Aorta (tissue), 5 donors: Measurements from ENCODE around the gene RBM38. TPM values are rescaled to one million over a fixed set of nuclear protein-coding genes. Genes with fewer than 3 reads are reported as not detected.
"Not testable (repeated sequence)": the region's sequence is repeated elsewhere in the genome, so short reads cannot be mapped to it uniquely, and the experiment has no call there.

Experiments used
- ATAC-seq: fragments of 200-7000 bp; cut with Tn5 transposase; one replicate; pipeline ENCODE4 v1.9.1; 2022; ENCODE audit warnings: moderate library complexity; ENCODE audit not compliant: low FRiP score
- DNase-seq, 2 donors: peaks; one replicate each; pipeline ENCODE4 v3.0.0-alpha.2; 2020
- H3K27ac ChIP-seq, 2 donors: one replicate each; pipeline ENCODE4 v1.5.1; 2013; ENCODE audit warnings: low read length in 2 of 2, mild to moderate bottlenecking in 2 of 2, moderate library complexity in 2 of 2, control low read depth in 1 of 2, inconsistent platforms in 1 of 2, low read depth in 1 of 2
- H3K27me3 ChIP-seq, 2 donors: one replicate each; pipeline ENCODE4 v1.6.1; 2013; ENCODE audit warnings: control low read depth in 1 of 2, low read length in 1 of 2, mild to moderate bottlenecking in 1 of 2, moderate library complexity in 1 of 2; ENCODE audit not compliant: insufficient read depth in 2 of 2, control insufficient read depth in 1 of 2
- H3K36me3 ChIP-seq, 2 donors: one replicate each; pipeline ENCODE4 v1.6.1; 2013; ENCODE audit warnings: control low read depth in 1 of 2, low read length in 1 of 2, mild to moderate bottlenecking in 1 of 2; ENCODE audit not compliant: insufficient read depth in 2 of 2, control insufficient read depth in 1 of 2
- H3K4me1 ChIP-seq, 2 donors: one replicate each; pipeline ENCODE4 v1.6.1; 2013; ENCODE audit warnings: low read length in 2 of 2, control low read depth in 1 of 2, mild to moderate bottlenecking in 1 of 2, moderate library complexity in 1 of 2; ENCODE audit not compliant: insufficient read depth in 2 of 2, control insufficient read depth in 1 of 2
- H3K4me3 ChIP-seq, 2 donors: one replicate each; pipeline ENCODE4 v1.5.1; 2013; ENCODE audit warnings: low read length in 2 of 2, control low read depth in 1 of 2, mild to moderate bottlenecking in 1 of 2
- H3K9me3 ChIP-seq: one replicate; pipeline ENCODE4 v1.6.1; 2013; ENCODE audit warnings: mild to moderate bottlenecking, low read length; ENCODE audit not compliant: control insufficient read depth
- WGBS, 2 donors: extraction: QIAGEN DNeasy Blood & Tissue Kit; methylation state at CpG; one replicate each; pipeline ENCODE4 v1.1.7; 2013; 5-methylcytosine and 5-hydroxymethylcytosine counted together
- intact Hi-C, 2 donors: fragments of 100-400 bp; cut with DNase I; formaldehyde crosslinking; loops; one replicate each; pipeline versions ENCODE4 v1.14.2 to v1.15.0; 2022
- long read RNA-seq, 2 donors: library from polyadenylated mRNA; unstranded; transcript quantifications; one replicate each; pipeline ENCODE4 v2.0.0, GENCODE V29; 2020 to 2021
- polyA plus RNA-seq, 2 donors: library from polyadenylated mRNA; stranded (reverse); fragments of 200-250 nt; gene quantifications; one replicate each; pipeline ENCODE4 v1.2.3, GENCODE V29; 2013
- total RNA-seq, 2 donors: library from RNA; stranded (reverse); fragmentation: NEBNext Ultra II Directional; extraction: Animal tissue kit (Norgen Biotek cat#: 25700); gene quantifications; one replicate each; pipeline ENCODE4 v1.2.1, GENCODE V29; 2021
- donor health status: healthy with polysubstance abuse.
- donor health status: Bipolar disorder and iron deficiency.
- donor health status: DM: no; HTN: no; CAD: no.
- donor health status: DM: no; HTN: no; CAD: no.
- donor health status: DM: yes; HTN: yes; CAD: no.

The RBM38 gene
- total RNA-seq (10 to 100 TPM; 19.3 to 20.7 TPM), polyA plus RNA-seq (10 to 100 TPM in 1 of 2 donors, 1 to 10 TPM in 1; 7.3 to 14.7 TPM)
- long read RNA-seq, donor 1, partial matches to known transcripts = 14 of 23 reads
- long read RNA-seq, donor 1, other reads (novel, unspliced or antisense) = 3 of 23 reads
- long read RNA-seq, donor 2, transcript RBM38-203 (4 exons, 2,382 nt) = major isoform, 14 of 27 reads
- long read RNA-seq, donor 2, partial matches to known transcripts = 10 of 27 reads
- long read RNA-seq, donor 2, other reads (novel, unspliced or antisense) = 2 of 27 reads

DNA sequence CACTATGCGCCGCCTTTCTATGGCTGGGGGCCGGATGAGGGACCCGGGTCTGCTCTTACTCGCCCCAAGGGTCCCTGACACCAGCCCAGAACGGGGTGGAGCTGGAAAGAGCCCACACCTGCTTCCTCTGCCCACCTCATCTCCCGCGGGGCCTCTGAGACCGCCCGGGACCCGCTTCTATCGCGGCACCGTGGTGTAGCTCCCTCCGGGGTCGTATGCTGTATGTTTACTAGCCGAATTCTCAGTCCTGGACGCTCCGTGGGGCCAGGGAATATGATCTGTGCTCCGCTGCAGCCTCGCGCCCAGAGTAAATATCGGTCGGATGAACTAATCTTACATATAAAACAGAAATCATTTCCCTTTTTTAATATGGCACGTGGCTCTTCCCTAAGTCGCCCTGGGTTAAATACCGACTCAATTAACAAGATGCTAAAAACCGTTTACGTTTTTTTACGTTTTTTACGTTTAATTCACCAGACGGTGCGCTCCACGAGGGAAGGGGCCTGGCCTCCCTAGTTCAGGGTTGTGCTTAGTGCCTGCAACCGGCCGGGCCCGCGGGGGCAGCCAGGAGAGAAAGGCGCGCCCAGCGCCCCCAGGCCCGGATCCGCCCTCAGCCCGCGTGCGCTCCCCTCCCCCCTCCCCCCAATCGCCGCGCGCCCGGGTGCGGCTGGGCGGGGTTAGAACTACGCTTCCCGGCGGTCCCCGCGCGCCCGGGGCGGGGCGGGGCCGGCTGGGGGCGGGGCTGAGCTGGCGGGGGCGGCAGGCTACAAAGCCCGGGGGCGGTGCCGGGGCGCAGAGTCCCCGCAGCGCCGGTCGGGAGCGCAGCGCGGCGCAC lies at the start of gene RBM38:
Gene RBM38, plus strand, starts transcription at position 793 of the 835 bp plus-strand sequence. CDS start 186 bp downstream, outside the sequence.
- H3K27me3 ChIP-seq = no peaks in the 10 kb centered on the region
- WGBS, 2 donors = 32 to 41% methylated on average over 61 to 78 of the region's 78 CpGs
- intact Hi-C loops = loop anchor here (2.0 to 5.0 kb wide), 2 partner anchors 46 to 50 kb away; no protein-coding TSS in a partner anchor
- no peaks in the 10 kb centered on the region for H3K36me3 ChIP-seq
- H3K27ac ChIP-seq = peak within 1 kb of the TSS in 1 of 2 donors; percentile 43
- peak within 1 kb of the TSS; percentile 72 to 87 for H3K4me3 ChIP-seq
- no peaks in the 10 kb centered on the region for H3K4me1 ChIP-seq
- H3K9me3 ChIP-seq = no peaks in the 10 kb centered on the region
- ATAC-seq (peak; percentile 82), DNase-seq (peak; percentile 65 to 88)

- no peaks in the 10 kb centered on the region for H3K9me3 ChIP-seq
- 36 to 45% methylated on average over 2 of the region's 2 CpGs for WGBS, 2 donors
- no peaks in the 10 kb centered on the region for H3K27me3 ChIP-seq
- no peak for ATAC-seq
- no peaks in the 10 kb centered on the region for H3K4me1 ChIP-seq
- H3K36me3 ChIP-seq = no peaks in the 10 kb centered on the region
- intact Hi-C loops = loop anchor here in 1 of 2 donors (10.0 kb wide), 1 partner anchor 127 kb away; no protein-coding TSS in a partner anchor
- H3K27ac ChIP-seq = no peak overlapping the region
- DNase-seq = no peak
- no peak overlapping the region for H3K4me3 ChIP-seq
Observed at GRCh38 chr20:57341663-57342062, 49.5 kb upstream of the RBM38 start.

DNA sequence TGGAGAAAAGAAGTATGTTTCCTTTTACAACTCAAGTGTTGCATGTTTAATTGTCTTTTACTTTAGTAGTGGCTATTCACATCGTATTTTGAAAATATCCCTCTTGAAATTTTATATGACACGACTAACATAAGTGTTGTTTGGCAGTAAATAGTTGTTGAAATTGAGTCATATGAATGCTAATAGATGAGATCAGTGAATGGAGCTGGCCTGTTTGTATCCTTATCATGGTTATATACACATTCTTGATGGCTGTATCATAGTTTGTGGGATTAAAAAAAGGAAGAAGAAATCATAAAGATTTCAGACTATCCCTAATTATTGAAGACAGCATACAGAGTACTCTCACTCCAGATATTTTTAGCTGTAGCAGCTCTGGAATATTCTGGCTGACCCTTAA lies 48.4 kb upstream of the RBM38 start:
- Histone ChIP-seq H3K9me3 (no peaks in the 10 kb centered on the region), H3K27ac (no peak overlapping the region), H3K27me3 (no peaks in the 10 kb centered on the region), H3K4me3 (no peak overlapping the region), H3K4me1 (no peaks in the 10 kb centered on the region), H3K36me3 (no peaks in the 10 kb centered on the region)
- intact Hi-C loops = loop anchor here in 1 of 2 donors (10.0 kb wide), 1 partner anchor 128 kb away; no protein-coding TSS in a partner anchor
- WGBS, 2 donors = 43 to 44% methylated on average over 2 of the region's 2 CpGs
- DNase-seq (no peak), ATAC-seq (no peak)

DNA sequence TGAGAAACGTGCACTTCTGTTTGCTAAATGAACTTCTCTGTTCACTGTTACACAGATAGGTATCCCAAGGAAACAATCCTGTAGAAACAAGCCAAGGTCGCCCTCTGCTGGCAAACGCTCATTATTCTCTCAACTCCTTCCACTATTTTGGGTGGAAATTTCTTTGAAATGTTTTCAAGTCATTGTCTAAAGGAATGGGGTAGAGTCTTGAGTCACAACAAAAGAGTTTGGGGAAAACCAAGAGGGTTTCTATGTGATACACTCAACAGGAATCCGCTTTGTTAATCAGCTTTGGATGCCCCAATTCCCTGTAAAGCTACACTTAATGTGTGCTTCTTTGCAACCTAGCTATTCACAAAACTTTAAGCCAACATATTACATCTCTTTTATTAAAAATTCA lies 44.7 kb upstream of the RBM38 start:
- ATAC-seq (no peak), DNase-seq (peak; percentile 83 to 91)
- WGBS, 2 donors = 1% methylated on average over 4 of the region's 4 CpGs
- no peaks in the 10 kb centered on the region for H3K36me3 ChIP-seq
- no peak overlapping the region for H3K4me3 ChIP-seq
- H3K27me3 ChIP-seq = no peaks in the 10 kb centered on the region
- no peak overlapping the region for H3K27ac ChIP-seq
- intact Hi-C loops = loop anchor here (2.0 to 10.0 kb wide), 4 partner anchors 132 to 796 kb away; no protein-coding TSS in a partner anchor
- no peaks in the 10 kb centered on the region for H3K9me3 ChIP-seq
- no peaks in the 10 kb centered on the region for H3K4me1 ChIP-seq

GRCh38 chr20:57347393-57347792 lies 43.8 kb upstream of the RBM38 start:
- H3K4me3 ChIP-seq = no peak overlapping the region
- no peaks in the 10 kb centered on the region for H3K4me1 ChIP-seq
- intact Hi-C loops = loop anchor here (2.0 to 10.0 kb wide), 4 partner anchors 133 to 797 kb away; no protein-coding TSS in a partner anchor
- no peak overlapping the region for H3K27ac ChIP-seq
- no peak for ATAC-seq
- H3K27me3 ChIP-seq = no peaks in the 10 kb centered on the region
- WGBS, 2 donors = 74 to 75% methylated on average over 4 of the region's 4 CpGs
- no peak for DNase-seq
- no peaks in the 10 kb centered on the region for H3K9me3 ChIP-seq
- no peaks in the 10 kb centered on the region for H3K36me3 ChIP-seq

DNA sequence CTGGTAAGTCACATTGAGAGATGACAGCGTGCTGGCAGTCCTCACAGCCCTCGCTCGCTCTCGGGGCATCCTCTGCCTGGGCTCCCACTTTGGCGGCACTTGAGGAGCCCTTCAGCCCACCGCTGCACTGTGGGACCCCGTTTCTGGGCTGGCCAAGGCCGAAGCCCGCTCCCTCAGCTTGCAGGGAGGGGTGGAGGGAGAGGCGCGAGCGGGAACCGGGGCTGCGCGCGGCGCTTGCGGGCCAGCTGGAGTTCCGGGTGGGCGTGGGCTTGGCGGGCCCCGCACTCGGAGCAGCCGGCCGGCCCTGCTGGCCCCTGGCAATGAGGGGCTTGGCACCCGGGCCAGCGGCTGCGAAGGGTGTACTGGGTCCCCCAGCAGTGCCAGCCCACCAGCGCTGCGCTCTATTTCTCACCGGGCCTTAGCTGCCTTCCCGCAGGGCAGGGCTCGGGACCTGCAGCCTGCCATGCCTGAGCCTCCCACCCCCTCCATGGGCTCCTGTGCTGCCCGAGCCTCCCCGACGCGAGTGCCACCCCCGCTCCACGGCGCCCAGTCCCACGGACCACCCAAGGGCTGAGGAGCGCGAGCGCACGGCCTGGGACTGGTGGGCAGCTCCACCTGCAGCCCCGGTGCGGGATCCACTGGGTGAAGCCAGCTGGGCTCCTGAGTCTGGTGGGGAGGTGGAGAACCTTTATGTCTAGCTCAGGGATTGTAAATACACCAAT lies 42.8 kb upstream of the RBM38 start:
- not testable (repeated sequence) for ATAC-seq
- intact Hi-C loops = loop anchor here (5.0 to 10.0 kb wide), 2 partner anchors 134 to 796 kb away; no protein-coding TSS in a partner anchor

GRCh38 chr20:57348922-57349574 lies 42.1 kb upstream of the RBM38 start:
- WGBS, 2 donors = 91 to 92% methylated on average over 21 of the region's 21 CpGs
- H3K27ac ChIP-seq, H3K27me3 ChIP-seq, ATAC-seq, H3K36me3 ChIP-seq, H3K9me3 ChIP-seq, H3K4me3 ChIP-seq, H3K4me1 ChIP-seq: not testable (repeated sequence)
- intact Hi-C loops = loop anchor here (5.0 to 10.0 kb wide), 2 partner anchors 134 to 797 kb away; no protein-coding TSS in a partner anchor
- peak in 1 of 2 donors; percentile 65 for DNase-seq

More for the DNA sequence above, 42.8 kb upstream of the RBM38 start:
- not testable (repeated sequence) for H3K36me3 ChIP-seq, H3K27me3 ChIP-seq, H3K4me1 ChIP-seq, H3K27ac ChIP-seq, H3K9me3 ChIP-seq, H3K4me3 ChIP-seq, DNase-seq
- WGBS, 2 donors = 61 to 66% methylated on average over 26 to 47 of the region's 47 CpGs
